Neuronal stem cell (in vitro differentiated cells): ENCODE data around the gene HIPK4.
A peak's percentile ranks its signal among the peaks of the same experiment; 100 is the strongest.

Experiments
- DNase-seq: peaks from one replicate; pipeline ENCODE4 v3.0.0-alpha.2; 2013; ENCODE audit warnings: low spot score
- H2AFZ ChIP-seq: one replicate; pipeline ENCODE4 v1.6.1; 2013; ENCODE audit warnings: mild to moderate bottlenecking, low read length, inconsistent platforms
- H2AK5ac ChIP-seq: 2 replicates; pipeline ENCODE4 v1.6.1; 2013; ENCODE audit warnings: low read depth, mild to moderate bottlenecking, inconsistent platforms, low read length, moderate library complexity, mixed read lengths
- H2BK120ac ChIP-seq: 2 replicates; pipeline ENCODE4 v1.6.1; 2013; ENCODE audit warnings: low read depth, mild to moderate bottlenecking, inconsistent platforms, low read length, moderate library complexity, mixed read lengths
- H2BK12ac ChIP-seq: one replicate; pipeline ENCODE4 v1.6.1; 2013; ENCODE audit warnings: low read length, inconsistent platforms
- H2BK15ac ChIP-seq: 2 replicates; pipeline ENCODE4 v1.6.1; 2013; ENCODE audit warnings: mild to moderate bottlenecking, low read length, inconsistent platforms, mixed read lengths
- H2BK5ac ChIP-seq: one replicate; pipeline ENCODE4 v1.6.1; 2013; ENCODE audit warnings: inconsistent platforms, mild to moderate bottlenecking, low read length, moderate library complexity
- H3K14ac ChIP-seq: one replicate; pipeline ENCODE4 v1.6.1; 2013; ENCODE audit warnings: low read length, inconsistent platforms
- H3K18ac ChIP-seq: 2 replicates; pipeline ENCODE4 v1.6.1; 2013; ENCODE audit warnings: low read length, inconsistent platforms
- H3K23ac ChIP-seq: 2 replicates; pipeline ENCODE4 v1.6.1; 2013; ENCODE audit warnings: low read depth, mild to moderate bottlenecking, mixed read lengths, low read length, inconsistent platforms; ENCODE audit not compliant: poor library complexity
- H3K27ac ChIP-seq: replicated peaks from 3 replicates; pipeline ENCODE4 v1.5.1; 2013; ENCODE audit warnings: low read length, inconsistent platforms
- H3K27me3 ChIP-seq, 3 experiments: 2 replicates each; pipeline ENCODE4 v1.6.1; 2013; ENCODE audit warnings: low read length in 3 of 3, mild to moderate bottlenecking in 2 of 3, inconsistent platforms in 1 of 3, low read depth in 1 of 3, mixed read lengths in 1 of 3, moderate library complexity in 1 of 3; ENCODE audit not compliant: control insufficient read depth in 3 of 3, insufficient read depth in 3 of 3
- H3K36me3 ChIP-seq, 2 donors: replicated peaks in 1 of 2; 2 replicates each; pipeline ENCODE4 v1.6.1; 2013; ENCODE audit warnings: low read length in 2 of 2; ENCODE audit not compliant: control insufficient read depth in 2 of 2, insufficient read depth in 2 of 2
- H3K4ac ChIP-seq: 2 replicates; pipeline ENCODE4 v1.6.1; 2013; ENCODE audit warnings: inconsistent platforms, mild to moderate bottlenecking, low read length, moderate library complexity
- H3K4me1 ChIP-seq, 2 donors: 1 replicate in 1 of 2; 2 replicates in 1 of 2; pipeline ENCODE4 v1.6.1; 2013; ENCODE audit warnings: low read length in 2 of 2, low read depth in 1 of 2; ENCODE audit not compliant: control insufficient read depth in 2 of 2, insufficient read depth in 1 of 2
- H3K4me2 ChIP-seq: one replicate; pipeline ENCODE4 v1.6.1; 2013; ENCODE audit warnings: mild to moderate bottlenecking, low read length, inconsistent platforms; ENCODE audit not compliant: insufficient read depth, poor library complexity, severe bottlenecking
- H3K4me3 ChIP-seq, 2 donors: 2 replicates each; pipeline ENCODE4 v1.5.1; 2013; ENCODE audit warnings: low read length in 2 of 2, mild to moderate bottlenecking in 2 of 2, inconsistent platforms in 1 of 2, moderate library complexity in 1 of 2
- H3K79me1 ChIP-seq: one replicate; pipeline ENCODE4 v1.6.1; 2013; ENCODE audit warnings: low read depth, mild to moderate bottlenecking, inconsistent platforms, low read length, moderate library complexity
- H3K9ac ChIP-seq: one replicate; pipeline ENCODE4 v1.6.1; 2013; ENCODE audit warnings: mild to moderate bottlenecking, low read depth, low read length, inconsistent platforms; ENCODE audit not compliant: poor library complexity
- H3K9me3 ChIP-seq, 2 donors: replicated peaks in 1 of 2; 2 replicates each; pipeline versions ENCODE3 to v1.6.1; 2013; ENCODE audit warnings: low read length in 2 of 2, mild to moderate bottlenecking in 2 of 2, inconsistent platforms in 1 of 2, low read depth in 1 of 2, mixed read lengths in 1 of 2, moderate library complexity in 1 of 2; ENCODE audit not compliant: control insufficient read depth in 2 of 2, insufficient read depth in 1 of 2
- H4K8ac ChIP-seq: one replicate; pipeline ENCODE4 v1.6.1; 2013; ENCODE audit warnings: low read depth, mild to moderate bottlenecking, inconsistent platforms, low read length, moderate library complexity
- H4K91ac ChIP-seq: one replicate; pipeline ENCODE4 v1.6.1; 2013; ENCODE audit warnings: low read length, low read depth, mild to moderate bottlenecking, inconsistent platforms; ENCODE audit not compliant: poor library complexity
- whole genome bisulfite sequencing, 2 donors: extraction: QIAGEN DNeasy Blood & Tissue Kit; methylation state at CpG; one replicate each; pipeline ENCODE4 v1.1.7; 2013; ENCODE audit warnings: missing lambda C conversion rate in 2 of 2, mixed read lengths in 1 of 2; ENCODE audit not compliant: insufficient read length in 2 of 2, insufficient replicate concordance in 1 of 2; ENCODE audit errors: extremely low coverage in 2 of 2; 5-methylcytosine and 5-hydroxymethylcytosine counted together

HIPK4 gene

DNA sequence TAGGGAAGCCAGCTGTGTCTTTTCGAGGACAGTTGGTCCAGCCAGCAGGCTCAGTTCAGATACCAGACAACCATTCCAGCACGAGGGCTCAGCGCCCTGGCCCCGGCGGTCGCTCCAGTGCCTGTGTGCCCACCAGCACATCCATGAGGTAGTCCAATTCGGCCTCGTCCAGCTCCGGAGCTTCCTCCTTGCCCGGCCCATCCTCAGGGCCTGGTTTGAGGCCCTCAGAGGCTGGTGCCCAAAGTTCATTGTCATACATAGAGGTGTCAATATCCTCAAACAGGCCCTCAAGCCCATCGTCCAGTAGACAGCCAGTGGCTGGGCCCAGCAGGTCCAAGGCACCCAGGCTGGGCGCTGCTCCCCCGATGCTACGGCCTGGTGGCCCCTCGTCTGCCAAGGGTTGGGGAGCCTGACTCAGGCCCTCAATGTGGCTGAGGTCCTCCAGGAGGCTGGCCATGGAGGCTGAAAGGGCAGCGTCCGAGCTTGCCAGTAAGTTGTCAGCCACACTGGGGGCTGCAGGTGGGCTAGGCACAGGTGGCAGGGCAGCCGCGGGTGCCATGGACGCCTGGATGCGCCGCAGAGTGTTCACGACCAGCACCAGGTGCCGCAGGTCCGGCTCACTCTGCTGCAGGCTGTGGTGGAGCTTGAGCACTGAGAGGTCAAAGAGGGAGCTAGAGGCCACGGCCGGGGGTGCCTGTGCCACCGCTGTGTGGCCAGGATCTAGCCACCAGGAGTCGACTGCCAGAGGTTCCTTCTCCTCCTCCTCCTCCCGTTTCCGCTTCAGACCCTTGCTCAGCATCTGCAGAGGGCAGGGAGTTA, 33.0 kb upstream of the HIPK4 start:
- H2BK12ac ChIP-seq: peak overlapping the region; percentile 28
- no peak overlapping the region for H3K27ac ChIP-seq
- no peak overlapping the region for H3K14ac ChIP-seq
- no peak overlapping the region for H2BK120ac ChIP-seq
- peaks cover 2% of the 10 kb centered on the region for H3K79me1 ChIP-seq
- H4K8ac ChIP-seq: no peak overlapping the region
- H3K18ac ChIP-seq: peak overlapping the region; percentile 65
- peak overlapping the region; percentile 43 for H2AK5ac ChIP-seq
- DNase-seq: no peak
- H3K9me3 ChIP-seq: no peaks in the 10 kb centered on the region
- WGBS, 2 donors: no CpG with 5 or more reads among the region's 31 CpGs
- H4K91ac ChIP-seq: peak overlapping the region; percentile 32
- H3K4me2 ChIP-seq: no peak overlapping the region
- peak overlapping the region; percentile 76 for H3K23ac ChIP-seq
- peaks cover 3 to 5% of the 10 kb centered on the region in 2 donors for H3K4me1 ChIP-seq
- no peaks in the 10 kb centered on the region for H3K27me3 ChIP-seq
- H2BK5ac ChIP-seq: no peak overlapping the region
- H3K4me3 ChIP-seq: no peak overlapping the region
- no peak overlapping the region for H2AFZ ChIP-seq
- H3K9ac ChIP-seq: peak overlapping the region; percentile 10
- H2BK15ac ChIP-seq: peak overlapping the region; percentile 87
- no peak overlapping the region for H3K4ac ChIP-seq
- H3K36me3 ChIP-seq: peaks cover 1 to 14% of the 10 kb centered on the region in 2 donors

DNA sequence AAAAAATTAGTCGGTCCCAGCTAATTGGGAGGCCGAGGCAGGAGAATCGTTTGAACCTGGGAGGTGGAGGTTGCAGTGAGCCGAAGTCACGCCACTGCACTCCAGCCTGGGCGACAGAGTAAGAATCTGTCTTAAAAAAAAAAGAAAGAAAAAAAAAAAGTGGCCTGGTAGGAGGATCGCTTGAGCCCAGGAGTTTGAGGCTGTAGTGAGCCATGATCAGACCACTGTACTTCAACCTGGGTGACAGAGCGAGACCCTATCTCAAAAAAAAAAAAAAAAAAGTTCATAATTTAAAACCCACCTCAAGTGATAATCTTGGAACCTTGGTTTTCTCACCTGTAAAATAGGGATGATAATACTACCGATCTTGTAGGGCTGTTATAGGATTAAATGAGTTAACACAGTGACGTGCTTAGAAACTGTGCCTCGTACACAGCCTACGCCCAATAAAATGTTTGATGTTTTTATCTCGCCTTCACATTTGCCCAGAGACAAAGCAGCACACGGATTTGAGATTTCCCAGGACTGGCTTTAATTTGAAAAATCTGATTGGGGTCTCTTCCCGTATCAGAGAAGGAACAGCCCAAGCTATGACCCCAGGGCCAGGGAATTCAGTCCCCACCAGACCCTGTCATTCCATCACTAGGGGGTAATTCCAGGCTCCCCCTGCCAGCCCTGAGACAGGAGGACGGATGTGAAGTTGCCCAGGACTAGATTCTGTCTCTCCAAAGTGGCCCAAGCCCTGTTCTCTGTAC, 32.2 kb upstream of the HIPK4 start:
- Histone ChIP-seq H3K9me3 (no peaks in the 10 kb centered on the region), H3K4me1 (peaks cover 6 to 8% of the 10 kb centered on the region in 2 donors), H4K91ac (no peak overlapping the region), H3K14ac (no peak overlapping the region), H2BK120ac (no peak overlapping the region), H3K4me3 (no peak overlapping the region), H3K4ac (no peak overlapping the region), H2BK15ac (no peak overlapping the region), H3K27ac (no peak overlapping the region), H3K18ac (no peak overlapping the region), H3K36me3 (peaks cover 1 to 14% of the 10 kb centered on the region in 2 donors), H3K27me3 (no peaks in the 10 kb centered on the region), H3K4me2 (no peak overlapping the region), H2BK5ac (no peak overlapping the region), H2AK5ac (peak overlapping the region; percentile 43), H4K8ac (no peak overlapping the region), H3K23ac (peak overlapping the region; percentile 76), H2BK12ac (no peak overlapping the region), H3K79me1 (peaks cover 2% of the 10 kb centered on the region), H2AFZ (no peak overlapping the region), H3K9ac (no peak overlapping the region)
- no CpG with 5 or more reads among the region's 16 CpGs for WGBS, 2 donors
- no peak for DNase-seq

DNA sequence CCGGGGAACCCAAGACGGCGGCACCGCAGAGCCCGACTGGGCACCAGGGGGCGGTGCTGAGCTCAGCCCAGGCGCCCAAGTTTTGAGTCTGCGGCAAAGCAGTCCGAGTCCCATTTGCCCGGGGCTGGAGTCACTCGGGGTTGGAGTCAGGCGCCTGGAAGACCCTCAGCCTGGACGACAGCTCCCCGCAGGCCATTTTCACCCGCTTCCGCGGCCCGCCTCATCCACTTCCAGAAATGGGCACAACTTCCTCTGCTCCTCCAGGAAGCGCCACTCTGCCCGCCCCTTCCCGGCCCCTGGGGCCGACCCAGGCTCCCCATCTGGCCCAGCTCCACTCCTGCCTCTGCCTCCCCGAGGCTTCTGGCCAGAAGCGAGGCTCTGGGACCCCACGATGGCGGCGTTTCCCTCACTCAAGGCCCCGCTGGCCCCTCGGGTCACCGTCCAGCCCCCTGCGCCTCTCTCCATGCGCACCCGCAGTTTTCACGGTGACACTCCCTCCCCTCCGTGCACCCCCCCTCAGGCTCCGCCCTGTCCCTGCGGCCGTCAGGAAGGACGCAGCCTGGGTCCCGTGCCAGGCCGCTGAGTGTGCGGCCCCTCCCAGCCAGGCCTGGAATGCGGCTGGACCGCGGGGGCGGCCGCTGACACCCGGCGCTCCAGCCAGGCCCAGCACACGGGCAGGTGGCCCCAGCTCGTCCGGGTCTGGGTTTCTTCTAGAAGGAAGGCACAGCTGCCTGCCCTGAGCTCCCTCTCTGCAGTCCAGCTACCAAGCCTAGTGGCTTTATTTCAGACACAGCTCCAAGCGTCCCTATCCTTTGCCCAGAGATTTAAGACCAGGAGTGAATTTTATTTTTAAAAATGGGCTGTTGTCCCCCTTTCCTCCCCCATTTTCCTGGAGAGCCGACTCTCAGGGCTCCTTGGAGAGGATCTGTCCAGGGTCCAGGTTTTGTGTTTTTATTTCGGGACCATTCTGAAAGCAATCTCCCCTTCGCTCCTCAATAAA, 31.1 kb upstream of the HIPK4 start:
- peak; percentile 88 for DNase-seq
- Histone ChIP-seq H3K4ac (no peak overlapping the region), H2BK12ac (peak overlapping the region; percentile 31), H3K79me1 (peaks cover 2% of the 10 kb centered on the region), H2BK5ac (peak overlapping the region; percentile 97), H2BK15ac (peak overlapping the region; percentile 99), H4K8ac (no peak overlapping the region), H2AFZ (peak overlapping the region; percentile 99), H3K9ac (peak overlapping the region; percentile 83), H3K4me3 (peak overlapping the region; percentile 68 to 82), H3K36me3 (peaks cover 1 to 14% of the 10 kb centered on the region in 2 donors), H2BK120ac (peak overlapping the region; percentile 49), H3K14ac (no peak overlapping the region), H3K23ac (peak overlapping the region; percentile 80), H3K27me3 (no peaks in the 10 kb centered on the region), H4K91ac (no peak overlapping the region), H2AK5ac (no peak overlapping the region), H3K27ac (peak overlapping the region; percentile 99), H3K9me3 (no peaks in the 10 kb centered on the region), H3K4me2 (peak overlapping the region; percentile 92), H3K18ac (peak overlapping the region; percentile 97), H3K4me1 (peaks cover 7 to 10% of the 10 kb centered on the region in 2 donors)
- no CpG with 5 or more reads among the region's 56 CpGs for WGBS, 2 donors
